Nasal cavity respiratory epithelium epithelial cell of viscerocranial mucosa (primary cell): ENCODE results near the gene DNMBP. TPM values are rescaled to one million over a fixed set of nuclear protein-coding genes. Genes with fewer than 3 reads are reported as not detected.

Experiments used
- total RNA-seq: library from RNA; depleted of rRNA; stranded (reverse); fragments of >200 nt; gene quantifications from 2 replicates; pipeline ENCODE4 v1.2.3, GENCODE V29; 2014

The DNMBP gene
- 6.5 and 12.7 TPM in 2 replicates for total RNA-seq

DNA sequence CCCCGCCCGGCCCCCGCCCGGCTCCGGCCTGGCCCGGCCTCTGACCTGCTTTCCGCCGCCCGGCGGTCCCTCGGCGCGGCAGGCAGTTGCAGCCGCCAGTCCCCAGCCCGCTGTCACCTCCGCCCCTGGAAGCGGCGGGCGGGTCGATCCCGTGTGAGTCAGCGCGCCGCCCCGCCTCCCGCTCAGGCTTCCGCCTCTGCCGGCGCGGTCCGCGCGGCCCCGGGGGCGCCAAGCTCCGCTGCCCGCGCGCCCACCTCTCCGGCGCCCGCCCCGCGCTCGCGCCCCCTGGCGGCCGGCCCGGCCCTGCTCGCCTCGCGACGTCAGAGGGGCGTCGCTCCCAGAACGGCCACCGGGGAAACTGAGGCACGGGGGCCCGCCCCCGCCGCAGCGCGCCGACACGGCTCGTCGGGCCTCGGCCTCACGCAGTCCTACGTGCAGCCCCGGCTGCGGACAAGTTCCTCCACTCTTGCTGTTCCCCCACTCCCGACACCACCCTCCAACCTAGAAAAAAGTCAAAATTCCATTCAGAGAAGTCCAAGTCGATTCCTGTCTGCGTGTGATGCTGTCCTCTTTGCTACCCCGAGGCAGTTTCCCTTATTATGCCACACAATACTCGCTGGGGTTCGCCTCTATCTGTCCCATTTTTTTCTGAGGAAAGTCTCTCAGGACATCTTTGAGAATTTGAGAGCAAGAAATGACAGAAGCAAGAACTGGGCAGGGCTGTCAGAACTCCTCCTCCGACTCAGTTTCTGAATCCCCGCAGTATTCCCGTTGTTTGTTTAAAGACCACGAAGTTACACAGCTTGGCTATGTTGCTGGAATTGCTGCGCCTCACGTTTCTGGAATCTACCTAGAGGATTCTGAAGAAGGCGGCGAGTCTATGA lies at the start of gene DNMBP:
Gene DNMBP, minus strand, starts transcription at position 155 of the 884 bp plus-strand sequence. CDS start 37,823 bp downstream, outside the sequence.

Other genes with a start within 250 kb of the DNMBP start
- 0.34 and 0.71 TPM in 2 replicates for gene ABCC2, start 227.3 kb downstream of the DNMBP start, total RNA-seq
- gene CPN1, start 71.9 kb upstream of the DNMBP start, total RNA-seq: not detected in 2 replicates
- 83.9 and 89.9 TPM in 2 replicates for gene ERLIN1, start 176.1 kb upstream of the DNMBP start, total RNA-seq
- 34.9 and 40.0 TPM in 2 replicates for gene CHUK, start 219.6 kb upstream of the DNMBP start, total RNA-seq